Measurements from ENCODE around the gene SLC9A8.

Gene SLC9A8

DNA sequence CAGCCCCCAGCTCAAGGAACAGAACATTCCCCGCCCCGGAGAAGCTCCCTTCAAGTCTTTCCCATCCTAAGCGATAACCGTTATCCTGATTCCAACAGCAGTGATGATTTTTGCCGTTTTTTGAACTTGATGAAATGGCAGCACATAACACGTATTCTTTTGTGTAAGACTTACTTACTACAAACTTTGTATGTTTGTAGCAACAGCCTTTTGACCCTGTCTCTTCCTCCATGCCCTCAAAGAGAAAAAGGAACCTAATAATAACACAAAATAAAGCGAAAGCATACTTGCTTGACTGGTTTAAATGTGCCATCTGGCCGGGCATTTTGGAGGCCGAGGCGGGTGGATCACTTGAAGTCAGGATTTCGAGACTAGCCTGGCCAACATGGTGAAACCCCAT lies 26.4 kb upstream of the SLC9A8 start (continued):
- TF ChIP-seq ZNF2 (tag by site-specific recombination; IDR thresholded peaks at IDR 0.05): no peak
- no peak for TF ChIP-seq ZNF248 (tag by site-specific recombination; IDR thresholded peaks at IDR 0.05)
- TF ChIP-seq ZNF202 (tag by site-specific recombination; IDR thresholded peaks at IDR 0.05; ENCODE audit: borderline replicate concordance): no peak
- TF ChIP-seq ZNF16 (tag by site-specific recombination; IDR thresholded peaks at IDR 0.05; ENCODE audit: low read depth): no peak
- TF ChIP-seq ZNF174 (tag by site-specific recombination; IDR thresholded peaks at IDR 0.05): no peak
- no peak for TF ChIP-seq ZNF221 (tag by site-specific recombination; IDR thresholded peaks at IDR 0.05; ENCODE audit: borderline replicate concordance)

DNA sequence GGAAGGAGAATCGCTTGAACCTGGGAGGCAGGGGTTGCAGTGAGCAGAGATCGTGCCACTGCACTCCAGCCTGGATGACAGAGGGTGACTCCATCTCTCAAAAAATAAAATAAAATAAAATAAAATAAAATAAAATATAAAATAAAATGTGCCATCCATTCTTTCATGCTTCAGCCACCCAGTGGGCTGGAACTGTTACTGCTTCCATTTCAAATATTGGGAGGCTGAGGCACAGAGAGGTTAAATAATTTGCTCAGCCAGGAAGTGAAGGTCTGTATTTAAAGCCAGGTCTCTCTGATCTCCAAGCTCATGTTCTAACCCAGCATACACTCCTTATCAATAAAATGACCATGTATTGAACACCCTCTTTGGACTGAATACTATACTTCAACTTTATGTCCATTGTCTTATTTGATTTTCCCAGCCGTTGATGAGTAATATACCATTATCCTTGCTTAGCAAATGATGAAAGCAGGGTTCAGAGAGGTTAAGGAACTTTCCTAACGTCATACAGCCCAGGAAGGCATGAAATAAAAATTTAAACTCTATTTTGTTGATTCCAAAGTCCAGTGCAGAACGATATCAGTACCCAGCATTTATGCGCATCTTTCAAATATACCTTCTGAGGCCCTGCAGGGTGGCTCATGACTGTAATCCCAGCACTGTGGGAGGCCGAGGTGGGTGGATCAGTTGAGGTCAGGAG lies 25.8 kb upstream of the SLC9A8 start:
- no peak overlapping the region for H3K4me3 ChIP-seq (ENCODE audit: low read depth, low read length)
- H3K9me3 ChIP-seq (ENCODE audit: control insufficient read depth, insufficient read depth, low read depth, low read length): no peaks in the 10 kb centered on the region
- H3K27ac ChIP-seq (ENCODE audit: extremely low read depth, low read depth, low read length): no peak overlapping the region
- no peak for TF ChIP-seq MZF1 (tag by site-specific recombination; IDR thresholded peaks at IDR 0.05; ENCODE audit: borderline replicate concordance)
- no peak for TF ChIP-seq FEZF1 (tag by site-specific recombination; IDR thresholded peaks at IDR 0.05)
- TF ChIP-seq ZNF596 (tag by site-specific recombination; IDR thresholded peaks at IDR 0.05): no peak
- TF ChIP-seq YY1 (tag by site-specific recombination; IDR thresholded peaks at IDR 0.05): no peak
- no peak for TF ChIP-seq ZSCAN5A (tag by site-specific recombination; IDR thresholded peaks at IDR 0.05)
- TF ChIP-seq, protein P1, sequence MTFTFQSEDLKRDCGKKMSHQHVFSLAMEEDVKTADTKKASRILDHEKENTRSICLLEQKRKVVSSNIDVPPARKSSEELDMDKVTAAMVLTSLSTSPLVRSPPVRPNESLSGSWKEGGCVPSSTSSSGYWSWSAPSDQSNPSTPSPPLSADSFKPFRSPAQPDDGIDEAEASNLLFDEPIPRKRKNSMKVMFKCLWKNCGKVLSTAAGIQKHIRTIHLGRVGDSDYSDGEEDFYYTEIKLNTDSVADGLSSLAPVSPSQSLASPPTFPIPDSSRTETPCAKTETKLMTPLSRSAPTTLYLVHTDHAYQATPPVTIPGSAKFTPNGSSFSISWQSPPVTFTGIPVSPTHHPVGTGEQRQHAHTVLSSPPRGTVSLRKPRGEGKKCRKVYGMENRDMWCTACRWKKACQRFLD (tag by site-specific recombination; IDR thresholded peaks at IDR 0.05): no peak
- no peak for TF ChIP-seq GFI1B (tag by site-specific recombination; IDR thresholded peaks at IDR 0.05)
- TF ChIP-seq ZNF777 (tag by site-specific recombination; IDR thresholded peaks at IDR 0.05; ENCODE audit: borderline replicate concordance): no peak
- no peak for TF ChIP-seq ZNF248 (tag by site-specific recombination; IDR thresholded peaks at IDR 0.05)
- TF ChIP-seq, protein P2, sequence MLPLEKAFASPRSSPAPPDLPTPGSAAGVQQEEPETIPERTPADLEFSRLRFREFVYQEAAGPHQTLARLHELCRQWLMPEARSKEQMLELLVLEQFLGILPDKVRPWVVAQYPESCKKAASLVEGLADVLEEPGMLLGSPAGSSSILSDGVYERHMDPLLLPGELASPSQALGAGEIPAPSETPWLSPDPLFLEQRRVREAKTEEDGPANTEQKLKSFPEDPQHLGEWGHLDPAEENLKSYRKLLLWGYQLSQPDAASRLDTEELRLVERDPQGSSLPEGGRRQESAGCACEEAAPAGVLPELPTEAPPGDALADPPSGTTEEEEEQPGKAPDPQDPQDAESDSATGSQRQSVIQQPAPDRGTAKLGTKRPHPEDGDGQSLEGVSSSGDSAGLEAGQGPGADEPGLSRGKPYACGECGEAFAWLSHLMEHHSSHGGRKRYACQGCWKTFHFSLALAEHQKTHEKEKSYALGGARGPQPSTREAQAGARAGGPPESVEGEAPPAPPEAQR (tag by site-specific recombination; IDR thresholded peaks at IDR 0.05): no peak
- no peak for TF ChIP-seq ZBTB26 (tag by site-specific recombination; optimal IDR thresholded peaks at IDR 0.05)
- TF ChIP-seq, protein P3, sequence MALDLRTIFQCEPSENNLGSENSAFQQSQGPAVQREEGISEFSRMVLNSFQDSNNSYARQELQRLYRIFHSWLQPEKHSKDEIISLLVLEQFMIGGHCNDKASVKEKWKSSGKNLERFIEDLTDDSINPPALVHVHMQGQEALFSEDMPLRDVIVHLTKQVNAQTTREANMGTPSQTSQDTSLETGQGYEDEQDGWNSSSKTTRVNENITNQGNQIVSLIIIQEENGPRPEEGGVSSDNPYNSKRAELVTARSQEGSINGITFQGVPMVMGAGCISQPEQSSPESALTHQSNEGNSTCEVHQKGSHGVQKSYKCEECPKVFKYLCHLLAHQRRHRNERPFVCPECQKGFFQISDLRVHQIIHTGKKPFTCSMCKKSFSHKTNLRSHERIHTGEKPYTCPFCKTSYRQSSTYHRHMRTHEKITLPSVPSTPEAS (tag by site-specific recombination; IDR thresholded peaks at IDR 0.05): no peak
- no peak for TF ChIP-seq ZNF521 (tag by site-specific recombination; IDR thresholded peaks at IDR 0.05)
- no peak for TF ChIP-seq ZIC2 (tag by site-specific recombination; IDR thresholded peaks at IDR 0.05)
- no peak for TF ChIP-seq ZNF174 (tag by site-specific recombination; IDR thresholded peaks at IDR 0.05)
- no peaks in the 10 kb centered on the region for H3K36me3 ChIP-seq (ENCODE audit: control insufficient read depth in 2 of 2, insufficient read depth in 1 of 2, low read length in 2 of 2)
- ChIA-PET POLR2A (no interaction called here), CTCF (interaction anchor here (2.0 kb wide), 1 partner anchor 177 kb away, joined by 8 read pairs; no protein-coding TSS in a partner anchor)
- no peaks in the 10 kb centered on the region for H3K4me1 ChIP-seq (ENCODE audit: control insufficient read depth, insufficient read depth, low read length)

All from HEK293 (cell line).